MCF 10A (cell line): ENCODE measurements around the gene ACSBG1. TPM values are rescaled to one million over a fixed set of nuclear protein-coding genes. Genes with fewer than 3 reads are reported as not detected.

Experiments used
- BruUV-seq: library from RNA; stranded (reverse); fragments of 400-500 nt; replicated peaks from 2 replicates; lab custom pipeline; 2021; lab: Mats Ljungman, UMichigan
- CTCF ChIA-PET: fragments of 300-600 bp; sonication (Branson Sonifier 250); formaldehyde crosslinking; extraction: SDS; loops from one replicate; lab custom pipeline; 2021; ENCODE audit warnings: antibody characterized with exemption, inconsistent platforms; lab: Yijun Ruan, JAX
- POLR2A ChIA-PET: fragments of 300-600, 350-650 bp; sonication (Branson Sonifier 250); formaldehyde crosslinking; extraction: SDS; loops from one replicate; lab custom pipeline; 2020; ENCODE audit warnings: antibody characterized with exemption, inconsistent platforms; lab: Yijun Ruan, JAX
- DNase-seq: peaks from one replicate; pipeline ENCODE4 v3.0.0-alpha.2; 2018; ENCODE audit not compliant: unreplicated experiment
- H3K27ac Mint-ChIP-seq: one replicate; pipeline ENCODE4 v1.8.0; 2022; ENCODE audit warnings: mild to moderate bottlenecking, low read depth, mixed read lengths; ENCODE audit not compliant: unreplicated experiment
- H3K27me3 Mint-ChIP-seq: one replicate; pipeline ENCODE4 v1.8.0; 2022; ENCODE audit warnings: mixed read lengths; ENCODE audit not compliant: insufficient read depth, unreplicated experiment
- H3K36me3 Mint-ChIP-seq: one replicate; pipeline ENCODE4 v1.8.0; 2022; ENCODE audit warnings: mild to moderate bottlenecking, moderate library complexity, mixed read lengths; ENCODE audit not compliant: insufficient read depth, unreplicated experiment
- H3K4me1 Mint-ChIP-seq: one replicate; pipeline ENCODE4 v1.8.0; 2022; ENCODE audit warnings: mixed read lengths; ENCODE audit not compliant: insufficient read depth, unreplicated experiment
- H3K4me3 Mint-ChIP-seq: one replicate; pipeline ENCODE4 v1.8.0; 2022; ENCODE audit warnings: mild to moderate bottlenecking, moderate library complexity, mixed read lengths; ENCODE audit not compliant: unreplicated experiment
- H3K9me3 Mint-ChIP-seq: one replicate; pipeline ENCODE4 v1.8.0; 2022; ENCODE audit warnings: mixed read lengths; ENCODE audit not compliant: unreplicated experiment
- CTCF ChIP-seq: fragments of 200-600 bp; IDR thresholded peaks from one replicate; pipeline ENCODE4 v1.8.0; 2022; ENCODE audit warnings: antibody characterized with exemption, mild to moderate bottlenecking; ENCODE audit not compliant: unreplicated experiment
- intact Hi-C: fragments of 100-400 bp; cut with micrococcal nuclease; formaldehyde crosslinking; loops from 2 replicates; pipeline ENCODE4 v1.14.1; 2022
- total RNA-seq: library from RNA; stranded (reverse); gene quantifications from 2 replicates; pipeline ENCODE4 v1.2.3, GENCODE V29; 2022

Gene ACSBG1
- total RNA-seq, 1 experiment from 2014 or later: not detected

DNA sequence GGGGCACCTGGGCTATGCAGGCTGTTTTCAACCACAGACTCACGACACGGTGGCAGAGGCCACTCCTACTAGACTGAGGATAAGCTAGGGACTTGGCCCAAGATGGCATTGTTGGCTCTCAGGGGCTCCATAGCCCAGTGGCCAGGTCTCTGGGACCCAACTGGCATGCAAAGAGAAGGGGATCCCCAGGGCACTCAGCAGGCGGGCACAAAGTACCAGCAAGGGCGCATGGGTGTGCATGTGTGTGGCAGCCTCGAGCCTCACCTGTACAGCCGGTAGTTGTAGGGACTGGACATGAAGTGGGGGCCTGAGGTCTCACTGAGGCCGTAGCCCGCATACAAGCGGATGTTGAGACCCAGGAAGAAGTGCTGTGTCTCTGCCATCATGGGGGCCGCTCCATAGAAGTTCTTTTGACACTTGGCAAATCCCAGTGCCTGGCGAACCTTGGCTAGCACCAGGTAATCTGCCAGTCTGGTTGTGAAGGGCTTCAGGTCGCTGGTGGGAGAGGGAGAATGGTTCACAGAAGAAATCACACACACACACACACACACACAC is 55.0 kb downstream of the ACSBG1 start:
- DNase-seq: no peak
- no peak overlapping the region for H3K4me3 Mint-ChIP-seq
- CTCF ChIA-PET: interaction anchor here (1.3 to 3.9 kb wide), 5 partner anchors 18 to 115 kb away, joined by 3 to 110 read pairs (median 4); no protein-coding TSS in a partner anchor
- BruUV-seq: no TSS peak
- no peaks in the 10 kb centered on the region for H3K27me3 Mint-ChIP-seq
- intact Hi-C loops: loop anchor here (5.0 kb wide), 1 partner anchor 47 kb away; the partner anchor contains the start of gene CIB2
- H3K36me3 Mint-ChIP-seq: peaks cover 6% of the 10 kb centered on the region
- POLR2A ChIA-PET: no interaction called here
- H3K4me1 Mint-ChIP-seq: no peaks in the 10 kb centered on the region
- H3K9me3 Mint-ChIP-seq: no peaks in the 10 kb centered on the region
- H3K27ac Mint-ChIP-seq: no peak overlapping the region
- no peak for TF ChIP-seq CTCF

DNA sequence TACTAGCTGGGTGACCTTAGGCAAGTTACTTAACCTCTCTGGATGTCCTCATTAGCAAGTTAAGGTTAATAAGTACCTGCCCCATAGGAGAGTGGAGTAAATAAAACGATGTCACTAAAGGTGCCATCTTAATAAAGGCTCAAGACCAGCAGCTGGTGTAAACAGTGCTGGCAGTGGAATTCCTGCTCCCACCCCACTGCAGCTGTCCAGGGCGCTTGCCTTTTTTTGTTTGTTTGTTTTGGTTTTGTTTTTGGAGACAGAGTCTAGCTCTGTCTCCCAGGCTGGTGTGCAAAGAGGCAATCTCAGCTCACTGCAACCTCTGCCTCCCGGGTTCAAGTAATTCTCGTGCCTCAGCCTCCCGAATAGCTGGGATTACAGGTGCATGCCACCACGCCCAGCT is 56.3 kb downstream of the ACSBG1 start:
- Mint-ChIP-seq H3K27ac (no peak overlapping the region), H3K9me3 (no peaks in the 10 kb centered on the region), H3K4me3 (no peak overlapping the region), H3K4me1 (no peaks in the 10 kb centered on the region), H3K36me3 (peaks cover 6% of the 10 kb centered on the region), H3K27me3 (no peaks in the 10 kb centered on the region)
- no peak for DNase-seq
- no peak for TF ChIP-seq CTCF
- no TSS peak for BruUV-seq
- ChIA-PET CTCF (interaction anchor here (0.7 to 3.9 kb wide), 25 partner anchors 9 to 387 kb away, joined by 3 to 110 read pairs (median 4); no protein-coding TSS in a partner anchor), POLR2A (interaction anchor here (1.1 kb wide), 2 partner anchors 11 to 63 kb away, joined by 5 read pairs; no protein-coding TSS in a partner anchor)
- intact Hi-C loops: loop anchor here (5.0 kb wide), 1 partner anchor 46 kb away; the partner anchor contains the start of gene CIB2

DNA sequence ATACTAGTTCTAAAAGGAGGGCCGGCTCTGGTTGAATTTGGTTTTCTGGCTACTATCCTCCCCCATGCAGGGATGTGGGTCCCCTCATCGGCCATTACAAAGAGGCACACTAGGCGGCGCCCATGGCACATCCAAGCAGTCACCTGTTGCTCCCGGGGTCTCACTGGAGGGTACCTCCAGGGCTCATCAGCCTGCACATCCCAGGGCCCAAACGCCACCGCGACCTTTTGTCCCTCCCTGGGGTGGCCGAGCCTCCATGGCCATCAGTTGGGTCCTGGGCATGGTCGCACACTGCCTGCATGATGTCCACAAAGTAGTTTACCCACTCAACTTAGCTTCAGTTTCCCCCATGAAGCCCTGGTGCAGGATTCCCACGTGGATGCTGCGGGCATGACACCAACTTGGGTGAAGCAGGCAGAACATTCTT is 56.9 kb downstream of the ACSBG1 start:
- Mint-ChIP-seq H3K9me3 (no peaks in the 10 kb centered on the region), H3K4me1 (no peaks in the 10 kb centered on the region), H3K4me3 (no peak overlapping the region), H3K36me3 (peaks cover 8% of the 10 kb centered on the region), H3K27ac (no peak overlapping the region), H3K27me3 (no peaks in the 10 kb centered on the region)
- peak; percentile 73 for TF ChIP-seq CTCF
- CTCF ChIA-PET: interaction anchor here (0.7 to 3.9 kb wide), 33 partner anchors 9 to 262 kb away, joined by 3 to 110 read pairs (median 4); no protein-coding TSS in a partner anchor
- no TSS peak for BruUV-seq
- POLR2A ChIA-PET: interaction anchor here (1.1 kb wide), 2 partner anchors 11 to 63 kb away, joined by 5 read pairs; no protein-coding TSS in a partner anchor
- peak; percentile 52 for DNase-seq
- intact Hi-C loops: loop anchor here (1.0 to 5.0 kb wide), 2 partner anchors 45 to 64 kb away; partner anchors contain the start of gene CIB2

GRCh38 chr15:78175330-78175729 is 59.0 kb downstream of the ACSBG1 start:
- no peak for DNase-seq
- intact Hi-C loops: loop anchor here (5.0 kb wide), 1 partner anchor 43 kb away; the partner anchor contains the start of gene CIB2
- Mint-ChIP-seq H3K4me3 (no peak overlapping the region), H3K9me3 (no peaks in the 10 kb centered on the region), H3K27me3 (no peaks in the 10 kb centered on the region), H3K27ac (no peak overlapping the region), H3K36me3 (peaks cover 24% of the 10 kb centered on the region), H3K4me1 (no peaks in the 10 kb centered on the region)
- no peak for TF ChIP-seq CTCF
- ChIA-PET CTCF (interaction anchor here (0.9 to 3.9 kb wide), 6 partner anchors 10 to 215 kb away, joined by 3 to 110 read pairs (median 4); partner anchors contain the start of gene ACSBG1), POLR2A (interaction anchor here (0.7 kb wide), 1 partner anchor 67 kb away, joined by 3 read pairs; no protein-coding TSS in a partner anchor)
- no TSS peak for BruUV-seq
